RWPE2 (cell line): ENCODE data around the gene ZNF518B.

Experiments
- ATAC-seq: fragments of 200-7000 bp; cut with Tn5 transposase; 3 replicates; pipeline ENCODE4 v1.9.1; 2021; ENCODE audit warnings: low read depth
- DNase-seq: peaks from one replicate; pipeline ENCODE4 v3.0.0-alpha.2; 2020; ENCODE audit warnings: low spot score
- H3K27ac ChIP-seq: fragments of 450-650 bp; 2 replicates; pipeline ENCODE4 v1.5.1; 2017; ENCODE audit warnings: mild to moderate bottlenecking; ENCODE audit not compliant: poor library complexity, severe bottlenecking
- H3K27me3 ChIP-seq: fragments of 250-450 bp; sonication (Bioruptor Pico); 2 replicates; pipeline ENCODE4 v1.5.1; 2021; ENCODE audit warnings: mild to moderate bottlenecking, moderate library complexity; ENCODE audit not compliant: insufficient read depth, poor library complexity, severe bottlenecking
- H3K36me3 ChIP-seq: fragments of 250-450 bp; sonication (Bioruptor Pico); 2 replicates; pipeline ENCODE4 v1.5.1; 2020; ENCODE audit warnings: low read depth, mild to moderate bottlenecking, moderate library complexity
- H3K4me1 ChIP-seq: fragments of 250-450 bp; sonication (Bioruptor Pico); 2 replicates; pipeline ENCODE4 v1.5.1; 2021; ENCODE audit warnings: mild to moderate bottlenecking, moderate library complexity; ENCODE audit not compliant: insufficient read depth, poor library complexity, severe bottlenecking
- H3K4me3 ChIP-seq: fragments of 250-450 bp; sonication (Bioruptor Pico); 2 replicates; pipeline ENCODE4 v1.5.1; 2021; ENCODE audit warnings: mild to moderate bottlenecking, moderate library complexity; ENCODE audit not compliant: severe bottlenecking
- H3K9me3 ChIP-seq: fragments of 250-450 bp; sonication (Bioruptor Pico); 2 replicates; pipeline ENCODE4 v1.5.1; 2021; ENCODE audit warnings: mild to moderate bottlenecking, moderate library complexity; ENCODE audit not compliant: severe bottlenecking
- TF ChIP-seq, protein P1 (sequence below): fragments of 450-650 bp; IDR thresholded peaks from one replicate; pipeline ENCODE4 v1.5.1; 2017; ENCODE audit warnings: mild to moderate bottlenecking, moderate library complexity; ENCODE audit not compliant: poor library complexity, severe bottlenecking

ZNF518B gene

GRCh38 chr4:10482913-10483312 lies 25.7 kb upstream of the ZNF518B start:
- no peak overlapping the region for H3K27ac ChIP-seq
- DNase-seq = no peak
- H3K27me3 ChIP-seq = no peaks in the 10 kb centered on the region
- no peaks in the 10 kb centered on the region for H3K9me3 ChIP-seq
- ATAC-seq = no peak; the same call in 2 of the 3 replicates
- TF ChIP-seq, protein P1, sequence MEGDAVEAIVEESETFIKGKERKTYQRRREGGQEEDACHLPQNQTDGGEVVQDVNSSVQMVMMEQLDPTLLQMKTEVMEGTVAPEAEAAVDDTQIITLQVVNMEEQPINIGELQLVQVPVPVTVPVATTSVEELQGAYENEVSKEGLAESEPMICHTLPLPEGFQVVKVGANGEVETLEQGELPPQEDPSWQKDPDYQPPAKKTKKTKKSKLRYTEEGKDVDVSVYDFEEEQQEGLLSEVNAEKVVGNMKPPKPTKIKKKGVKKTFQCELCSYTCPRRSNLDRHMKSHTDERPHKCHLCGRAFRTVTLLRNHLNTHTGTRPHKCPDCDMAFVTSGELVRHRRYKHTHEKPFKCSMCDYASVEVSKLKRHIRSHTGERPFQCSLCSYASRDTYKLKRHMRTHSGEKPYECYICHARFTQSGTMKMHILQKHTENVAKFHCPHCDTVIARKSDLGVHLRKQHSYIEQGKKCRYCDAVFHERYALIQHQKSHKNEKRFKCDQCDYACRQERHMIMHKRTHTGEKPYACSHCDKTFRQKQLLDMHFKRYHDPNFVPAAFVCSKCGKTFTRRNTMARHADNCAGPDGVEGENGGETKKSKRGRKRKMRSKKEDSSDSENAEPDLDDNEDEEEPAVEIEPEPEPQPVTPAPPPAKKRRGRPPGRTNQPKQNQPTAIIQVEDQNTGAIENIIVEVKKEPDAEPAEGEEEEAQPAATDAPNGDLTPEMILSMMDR = no peak
- H3K4me3 ChIP-seq = no peak overlapping the region
- H3K4me1 ChIP-seq = no peaks in the 10 kb centered on the region
- H3K36me3 ChIP-seq = no peaks in the 10 kb centered on the region

- Histone ChIP-seq H3K36me3 (no peaks in the 10 kb centered on the region), H3K27ac (no peak overlapping the region), H3K4me1 (no peaks in the 10 kb centered on the region), H3K9me3 (no peaks in the 10 kb centered on the region), H3K27me3 (no peaks in the 10 kb centered on the region), H3K4me3 (no peak overlapping the region)
- DNase-seq (no peak), ATAC-seq (no peak)
- TF ChIP-seq, protein P1 = no peak
These were observed 23.4 kb upstream of the ZNF518B start for GRCh38 chr4:10480616-10481015.

- H3K36me3 ChIP-seq = no peaks in the 10 kb centered on the region
- no peaks in the 10 kb centered on the region for H3K27me3 ChIP-seq
- ATAC-seq (no peak), DNase-seq (no peak)
- H3K4me1 ChIP-seq = no peaks in the 10 kb centered on the region
- TF ChIP-seq, protein P1 = no peak
- no peak overlapping the region for H3K27ac ChIP-seq
- H3K9me3 ChIP-seq = no peaks in the 10 kb centered on the region
- no peak overlapping the region for H3K4me3 ChIP-seq
These were observed 21.4 kb upstream of the ZNF518B start for GRCh38 chr4:10478621-10479020.

DNA sequence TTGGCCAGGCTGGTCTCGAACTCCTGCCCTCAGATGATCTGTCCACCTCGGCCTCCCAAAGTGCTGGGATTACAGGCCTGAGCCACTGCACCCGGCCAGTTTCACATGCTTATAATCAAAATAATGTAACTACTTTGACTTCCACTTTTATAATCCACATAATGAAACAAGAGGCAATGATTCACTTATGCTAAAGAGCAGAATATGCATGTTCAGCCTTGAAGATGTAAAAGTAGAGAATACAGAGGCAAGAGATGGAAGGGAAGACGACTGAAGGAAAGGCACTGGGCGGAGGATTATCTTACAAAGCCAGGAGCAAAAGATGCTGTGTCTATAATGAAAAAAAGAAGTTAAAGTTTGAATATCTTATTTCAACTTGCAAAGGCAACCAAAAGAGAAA lies 13.3 kb upstream of the ZNF518B start:
- Histone ChIP-seq H3K4me1 (no peaks in the 10 kb centered on the region), H3K27me3 (no peaks in the 10 kb centered on the region), H3K36me3 (no peaks in the 10 kb centered on the region), H3K4me3 (no peak overlapping the region), H3K9me3 (no peaks in the 10 kb centered on the region), H3K27ac (no peak overlapping the region)
- TF ChIP-seq, protein P1 = no peak
- ATAC-seq (no peak), DNase-seq (no peak)

DNA sequence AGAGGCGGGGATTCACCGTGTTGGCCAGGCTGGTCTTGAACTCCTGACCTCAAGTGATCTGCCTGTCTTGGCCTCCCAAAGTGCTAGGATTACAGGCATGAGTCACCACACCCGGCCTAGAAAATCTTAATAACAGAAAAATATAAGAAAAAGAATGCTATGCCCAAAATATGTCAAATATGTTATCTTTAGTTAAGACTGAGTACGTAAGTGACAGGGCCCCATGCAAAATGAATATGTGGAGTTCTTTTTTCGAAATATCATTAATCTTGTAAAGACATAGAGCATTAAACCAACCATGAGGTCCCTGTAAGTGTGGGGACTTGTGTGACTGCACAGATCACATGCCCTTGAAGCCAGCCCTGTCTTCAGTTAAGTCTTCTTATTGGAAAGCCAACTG lies 8.9 kb upstream of the ZNF518B start:
- ATAC-seq (no peak), DNase-seq (no peak)
- no peaks in the 10 kb centered on the region for H3K4me1 ChIP-seq
- no peak overlapping the region for H3K4me3 ChIP-seq
- no peaks in the 10 kb centered on the region for H3K9me3 ChIP-seq
- H3K27me3 ChIP-seq = no peaks in the 10 kb centered on the region
- H3K36me3 ChIP-seq = no peaks in the 10 kb centered on the region
- H3K27ac ChIP-seq = no peak overlapping the region
- TF ChIP-seq, protein P1 = no peak
